ENCODE results near the gene SLC44A4.

DNA sequence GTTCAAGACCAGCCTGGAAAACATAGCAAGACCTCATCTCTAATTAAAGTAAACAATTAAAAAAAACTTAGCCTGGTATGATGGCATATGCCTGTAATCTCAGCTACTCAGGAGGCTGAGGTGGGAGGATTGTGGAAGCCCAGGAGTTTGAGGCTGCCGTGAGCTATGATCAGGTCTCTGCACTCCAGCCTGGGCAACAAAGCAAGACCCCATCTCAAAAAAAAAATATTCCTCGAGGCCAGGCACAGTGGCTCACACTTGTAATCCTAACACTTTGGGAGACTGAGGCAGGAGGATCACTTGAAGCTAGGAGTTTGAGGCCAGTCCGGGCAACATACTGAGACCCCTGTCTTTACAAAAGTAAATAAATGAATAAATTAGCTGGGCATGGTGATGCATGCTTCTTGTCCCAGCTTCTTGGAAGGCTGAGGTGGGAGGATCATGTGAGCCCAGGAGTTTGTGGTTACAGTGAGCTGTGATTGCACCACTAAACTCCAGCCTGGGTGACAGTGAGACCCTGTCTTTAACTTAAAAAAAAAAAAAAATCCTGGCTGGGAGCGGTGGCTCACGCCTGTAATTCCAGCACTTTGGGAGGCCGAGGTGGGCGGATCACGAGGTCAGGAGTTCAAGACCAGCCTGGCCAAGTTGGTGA is 39.4 kb upstream of the SLC44A4 start:
- TF ChIP-seq EZH2 (IDR thresholded peaks at IDR 0.05; ENCODE audit: borderline replicate concordance, low read length): no peak
- TF ChIP-seq, protein P1, sequence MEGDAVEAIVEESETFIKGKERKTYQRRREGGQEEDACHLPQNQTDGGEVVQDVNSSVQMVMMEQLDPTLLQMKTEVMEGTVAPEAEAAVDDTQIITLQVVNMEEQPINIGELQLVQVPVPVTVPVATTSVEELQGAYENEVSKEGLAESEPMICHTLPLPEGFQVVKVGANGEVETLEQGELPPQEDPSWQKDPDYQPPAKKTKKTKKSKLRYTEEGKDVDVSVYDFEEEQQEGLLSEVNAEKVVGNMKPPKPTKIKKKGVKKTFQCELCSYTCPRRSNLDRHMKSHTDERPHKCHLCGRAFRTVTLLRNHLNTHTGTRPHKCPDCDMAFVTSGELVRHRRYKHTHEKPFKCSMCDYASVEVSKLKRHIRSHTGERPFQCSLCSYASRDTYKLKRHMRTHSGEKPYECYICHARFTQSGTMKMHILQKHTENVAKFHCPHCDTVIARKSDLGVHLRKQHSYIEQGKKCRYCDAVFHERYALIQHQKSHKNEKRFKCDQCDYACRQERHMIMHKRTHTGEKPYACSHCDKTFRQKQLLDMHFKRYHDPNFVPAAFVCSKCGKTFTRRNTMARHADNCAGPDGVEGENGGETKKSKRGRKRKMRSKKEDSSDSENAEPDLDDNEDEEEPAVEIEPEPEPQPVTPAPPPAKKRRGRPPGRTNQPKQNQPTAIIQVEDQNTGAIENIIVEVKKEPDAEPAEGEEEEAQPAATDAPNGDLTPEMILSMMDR (IDR thresholded peaks at IDR 0.05; ENCODE audit: low read length): no peak

Data from OCI-LY1 (cell line).